Cerebellar cortex (tissue), 1 donor: ENCODE results near the gene CLIP4.
"Not testable (repeated sequence)": the region's sequence is repeated elsewhere in the genome, so short reads cannot be mapped to it uniquely, and the experiment has no call there.

Source experiments
- DNase-seq: peaks from one replicate; pipeline ENCODE4 v3.0.0-alpha.2; 2015; ENCODE audit warnings: low spot score

CLIP4 gene

GRCh38 chr2:29104688-29105087 lies 10.5 kb upstream of the CLIP4 start:
- DNase-seq: no peak

- no peak for DNase-seq
These were observed 9.8 kb upstream of the CLIP4 start for GRCh38 chr2:29105375-29105774.

GRCh38 chr2:29106256-29106655 lies 9.0 kb upstream of the CLIP4 start:
- DNase-seq: no peak

- no peak for DNase-seq
These were observed 8.2 kb upstream of the CLIP4 start for GRCh38 chr2:29106980-29107388.

- not testable (repeated sequence) for DNase-seq
These were observed 7.7 kb upstream of the CLIP4 start for GRCh38 chr2:29107547-29107946.

- DNase-seq: no peak
These were observed 7.0 kb upstream of the CLIP4 start for GRCh38 chr2:29108225-29108624.

GRCh38 chr2:29109246-29109645 lies 6.0 kb upstream of the CLIP4 start:
- no peak for DNase-seq

- no peak for DNase-seq
These were observed 4.2 kb upstream of the CLIP4 start for GRCh38 chr2:29110916-29111535.

GRCh38 chr2:29112379-29112778 lies 2.8 kb upstream of the CLIP4 start:
- DNase-seq: no peak

GRCh38 chr2:29113027-29113686 lies 2.1 kb upstream of the CLIP4 start:
- no peak for DNase-seq

GRCh38 chr2:29113891-29114321 lies 1.3 kb upstream of the CLIP4 start:
- no peak for DNase-seq

GRCh38 chr2:29114586-29114945 lies 649 bp upstream of the CLIP4 start:
- DNase-seq: no peak

- peak; percentile 78 for DNase-seq
These were observed 874 bp downstream of the CLIP4 start for GRCh38 chr2:29115797-29116781.

- no peak for DNase-seq
These were observed 2.6 kb downstream of the CLIP4 start for GRCh38 chr2:29117636-29118303.

GRCh38 chr2:29119211-29119610 lies 4.0 kb downstream of the CLIP4 start:
- DNase-seq: no peak

GRCh38 chr2:29120846-29121245 lies 5.6 kb downstream of the CLIP4 start:
- no peak for DNase-seq

GRCh38 chr2:29123617-29124349 lies 8.6 kb downstream of the CLIP4 start:
- DNase-seq: no peak

- DNase-seq: no peak
These were observed 9.3 kb downstream of the CLIP4 start for GRCh38 chr2:29124504-29124903.

GRCh38 chr2:29129586-29130281 lies 14.5 kb downstream of the CLIP4 start:
- no peak for DNase-seq

GRCh38 chr2:29130295-29130694 lies 15.1 kb downstream of the CLIP4 start:
- DNase-seq: peak; percentile 19

GRCh38 chr2:29134933-29135332 lies 19.7 kb downstream of the CLIP4 start:
- DNase-seq: no peak
